ENCODE data around the gene LASP1. TPM values are rescaled to one million over a fixed set of nuclear protein-coding genes. Genes with fewer than 3 reads are reported as not detected.
A peak's percentile ranks its signal among the peaks of the same experiment; 100 is the strongest.

LASP1 gene
- total RNA-seq, 4 donors from 2014 or later, result 51.8 to 76.2 (median 63.9) TPM

DNA sequence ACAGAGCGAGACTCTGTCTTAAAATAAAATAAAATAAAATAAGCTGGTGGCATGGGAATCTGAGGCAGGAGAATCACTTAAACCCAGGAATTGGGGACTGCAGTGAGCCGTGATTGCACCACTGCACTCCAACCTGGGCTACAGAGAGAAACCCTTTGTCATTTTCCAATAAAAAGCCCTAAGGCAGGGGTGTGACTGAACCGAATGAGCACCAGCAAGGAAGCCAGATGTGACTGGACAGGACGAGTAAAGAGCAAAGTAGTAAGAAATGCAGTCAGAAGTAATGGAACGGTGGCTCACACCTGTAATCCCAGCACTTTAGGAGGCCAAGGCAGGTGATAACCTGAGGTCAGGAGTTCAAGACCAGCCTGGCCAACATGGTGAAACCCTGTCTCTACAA, 12.6 kb upstream of the LASP1 start:
- TF ChIP-seq, protein P1, sequence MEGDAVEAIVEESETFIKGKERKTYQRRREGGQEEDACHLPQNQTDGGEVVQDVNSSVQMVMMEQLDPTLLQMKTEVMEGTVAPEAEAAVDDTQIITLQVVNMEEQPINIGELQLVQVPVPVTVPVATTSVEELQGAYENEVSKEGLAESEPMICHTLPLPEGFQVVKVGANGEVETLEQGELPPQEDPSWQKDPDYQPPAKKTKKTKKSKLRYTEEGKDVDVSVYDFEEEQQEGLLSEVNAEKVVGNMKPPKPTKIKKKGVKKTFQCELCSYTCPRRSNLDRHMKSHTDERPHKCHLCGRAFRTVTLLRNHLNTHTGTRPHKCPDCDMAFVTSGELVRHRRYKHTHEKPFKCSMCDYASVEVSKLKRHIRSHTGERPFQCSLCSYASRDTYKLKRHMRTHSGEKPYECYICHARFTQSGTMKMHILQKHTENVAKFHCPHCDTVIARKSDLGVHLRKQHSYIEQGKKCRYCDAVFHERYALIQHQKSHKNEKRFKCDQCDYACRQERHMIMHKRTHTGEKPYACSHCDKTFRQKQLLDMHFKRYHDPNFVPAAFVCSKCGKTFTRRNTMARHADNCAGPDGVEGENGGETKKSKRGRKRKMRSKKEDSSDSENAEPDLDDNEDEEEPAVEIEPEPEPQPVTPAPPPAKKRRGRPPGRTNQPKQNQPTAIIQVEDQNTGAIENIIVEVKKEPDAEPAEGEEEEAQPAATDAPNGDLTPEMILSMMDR (IDR thresholded peaks at IDR 0.05), result no peak
- TF ChIP-seq POLR2A (IDR thresholded peaks at IDR 0.05), result no peak
- no peak overlapping the region for H3K4me3 ChIP-seq (ENCODE audit: low read depth, poor library complexity, severe bottlenecking)
- no peak for DNase-seq (ENCODE audit: low spot score in 2 of 2)
- intact Hi-C loops (cut with DNase I; ENCODE audit: low total_unique reads), result no loop called here
- WGBS, 2 donors, result 54 to 63% methylated on average over 5 of the region's 5 CpGs

DNA sequence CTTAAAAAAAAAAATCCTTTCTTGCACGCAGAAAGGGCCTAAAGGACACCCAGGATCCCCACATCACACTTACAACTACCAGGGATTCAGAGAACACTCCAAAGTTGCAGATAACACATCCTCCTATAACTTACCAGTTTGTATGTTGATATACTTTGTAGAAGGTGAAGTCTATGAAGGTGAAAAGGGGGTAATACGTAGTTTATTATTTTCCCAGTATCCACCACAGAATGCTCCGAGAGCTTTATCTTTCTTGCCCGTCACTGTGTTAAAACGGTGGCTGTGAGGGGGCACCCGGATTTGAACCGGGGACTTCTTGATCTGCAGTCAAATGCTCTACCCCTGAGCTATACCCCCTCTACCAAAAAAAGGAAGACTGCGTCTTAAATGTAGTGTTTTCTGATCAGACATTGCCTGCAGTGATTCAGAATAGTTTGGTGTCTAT, 8.4 kb upstream of the LASP1 start:
- no peak overlapping the region for H3K4me3 ChIP-seq (ENCODE audit: low read depth, poor library complexity, severe bottlenecking)
- intact Hi-C loops (cut with DNase I; ENCODE audit: low total_unique reads), result no loop called here

DNA sequence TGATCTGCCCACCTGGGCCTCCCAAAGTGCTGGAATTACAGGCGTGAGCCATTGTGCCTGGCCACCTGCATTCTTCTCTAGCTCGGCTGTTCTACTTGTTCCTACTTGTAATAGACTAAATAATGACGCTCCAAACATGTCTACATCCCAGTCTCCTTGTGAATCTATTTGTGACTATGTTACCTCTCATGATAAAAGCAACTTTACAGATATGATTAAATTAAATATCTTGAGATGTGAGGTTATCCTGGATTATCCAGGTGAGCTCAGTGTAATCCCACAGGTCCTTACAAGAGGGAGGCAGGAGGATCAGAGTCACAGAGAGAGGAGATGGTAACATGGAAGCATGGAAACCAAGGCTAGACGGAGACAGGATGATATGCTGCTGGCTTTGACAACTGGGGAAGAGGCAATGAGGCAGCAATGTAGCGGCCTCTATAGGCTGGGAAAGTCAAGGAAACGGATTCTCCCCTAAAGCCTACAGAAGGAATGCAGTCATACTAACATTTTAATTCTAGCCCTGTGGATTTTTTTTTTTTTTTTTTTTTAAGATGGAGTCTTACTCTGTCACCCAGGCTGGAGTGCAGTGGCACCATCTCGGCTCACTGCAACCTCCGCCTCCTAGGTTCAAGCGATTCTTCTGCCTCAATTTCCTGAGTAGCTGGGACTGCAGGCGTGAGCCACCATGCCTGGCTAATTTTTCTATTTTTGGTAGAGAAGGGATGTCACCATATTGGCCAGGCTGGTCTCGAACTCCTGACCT, 5.0 kb upstream of the LASP1 start:
- no peak for DNase-seq (ENCODE audit: low spot score in 2 of 2)
- no peak overlapping the region for H3K4me3 ChIP-seq (ENCODE audit: low read depth, poor library complexity, severe bottlenecking)
- TF ChIP-seq, protein P1 (IDR thresholded peaks at IDR 0.05), result no peak
- no peak for TF ChIP-seq POLR2A (IDR thresholded peaks at IDR 0.05)
- intact Hi-C loops (cut with DNase I; ENCODE audit: low total_unique reads), result no loop called here
- WGBS, 2 donors, result 59 to 74% methylated on average over 11 of the region's 11 CpGs

More for the DNA sequence above, 8.4 kb upstream of the LASP1 start:
- no peak for TF ChIP-seq POLR2A (IDR thresholded peaks at IDR 0.05)
- TF ChIP-seq, protein P1 (IDR thresholded peaks at IDR 0.05), result no peak
- WGBS, 2 donors, result 31 to 34% methylated on average over 8 of the region's 8 CpGs
- no peak for DNase-seq (ENCODE audit: low spot score in 2 of 2)

DNA sequence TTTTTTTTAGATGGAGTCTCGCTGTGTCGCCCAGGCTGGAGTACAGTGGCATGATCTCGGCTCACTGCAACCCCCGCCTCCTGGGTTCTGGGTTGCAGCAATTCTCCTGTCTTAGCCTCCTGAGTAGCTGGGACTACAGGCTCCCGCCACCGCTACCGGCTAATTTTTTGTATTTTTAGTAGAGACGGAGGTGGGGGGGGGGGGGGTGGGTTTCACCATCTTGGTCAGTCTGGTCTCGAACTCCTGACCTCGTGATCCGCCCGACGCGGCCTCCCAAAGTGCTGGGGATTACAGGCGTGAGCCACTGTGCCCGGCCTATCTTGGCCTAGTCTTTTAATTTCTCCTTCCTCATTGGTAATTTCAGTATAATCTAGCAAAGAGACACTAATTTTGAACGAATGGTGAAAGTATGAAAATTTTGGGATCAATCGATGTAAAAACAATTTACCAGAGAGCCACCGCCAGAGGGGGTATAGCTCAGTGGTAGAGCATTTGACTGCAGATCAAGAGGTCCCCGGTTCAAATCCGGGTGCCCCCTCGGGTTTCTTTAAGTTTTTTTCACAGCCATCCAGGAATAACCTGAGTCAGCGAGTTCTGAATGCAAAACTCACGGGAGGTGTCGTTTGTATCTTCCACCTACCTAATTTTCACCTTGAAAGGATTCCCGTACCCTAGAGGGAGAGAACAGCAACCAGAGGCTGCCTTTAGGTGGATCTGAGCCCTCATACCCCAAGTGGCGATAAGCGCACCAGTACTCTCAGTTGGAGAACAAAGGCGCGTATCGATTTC, 2.5 kb upstream of the LASP1 start:
- intact Hi-C loops (cut with DNase I; ENCODE audit: low total_unique reads), result no loop called here

DNA sequence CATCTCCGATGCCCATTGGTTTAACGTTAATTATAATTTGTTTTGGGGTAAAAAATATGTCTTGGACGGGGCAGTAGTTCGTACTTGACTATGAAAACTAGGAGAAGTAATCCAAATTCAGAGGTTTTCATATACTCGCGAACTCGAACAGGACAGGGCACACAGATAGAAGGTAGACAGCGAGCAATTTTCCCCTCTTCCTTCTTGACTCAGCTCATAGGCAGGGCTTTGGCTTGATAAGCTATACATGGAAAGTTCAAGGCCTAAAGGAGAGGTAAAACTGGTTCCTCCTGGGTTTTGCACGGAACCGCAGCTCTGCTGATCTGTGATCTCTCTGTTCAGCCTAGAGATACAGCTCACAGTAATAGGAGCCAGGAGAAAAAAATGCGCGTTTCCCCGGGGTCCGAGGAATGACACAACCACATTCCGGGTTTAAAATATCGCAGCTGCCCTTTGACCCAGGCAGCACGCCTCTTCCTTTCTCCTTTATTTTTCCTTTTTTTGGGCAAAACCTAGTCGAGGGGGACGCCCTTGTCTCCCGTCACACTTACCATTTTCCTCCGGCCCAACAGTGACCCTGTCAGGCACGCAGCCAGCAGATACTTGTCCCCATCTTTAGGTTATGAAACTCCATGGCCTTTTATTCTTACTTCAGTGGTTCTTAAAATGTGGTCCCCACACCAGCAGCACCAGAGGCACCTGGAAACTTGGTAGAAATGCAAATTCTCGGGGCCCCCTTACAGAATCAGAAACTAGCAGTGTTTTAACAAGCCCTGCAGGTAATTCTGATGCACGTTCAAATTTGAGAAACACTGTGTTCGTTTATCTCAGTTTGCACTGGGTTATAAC, 1.7 kb upstream of the LASP1 start:
- WGBS, 2 donors, result 22 to 24% methylated on average over 25 of the region's 25 CpGs
- TF ChIP-seq POLR2A (IDR thresholded peaks at IDR 0.05), result no peak
- no peak overlapping the region for H3K4me3 ChIP-seq (ENCODE audit: low read depth, poor library complexity, severe bottlenecking)
- DNase-seq (ENCODE audit: low spot score in 2 of 2), result peak in 1 of 2 donors; percentile 94
- intact Hi-C loops (cut with DNase I; ENCODE audit: low total_unique reads), result no loop called here

More for the DNA sequence above, 2.5 kb upstream of the LASP1 start:
- no peak for TF ChIP-seq POLR2A (IDR thresholded peaks at IDR 0.05)
- TF ChIP-seq, protein P1 (IDR thresholded peaks at IDR 0.05), result no peak
- no peak overlapping the region for H3K4me3 ChIP-seq (ENCODE audit: low read depth, poor library complexity, severe bottlenecking)
- peak; percentile 62 to 85 for DNase-seq (ENCODE audit: low spot score in 2 of 2)
- 31 to 42% methylated on average over 31 of the region's 31 CpGs for WGBS, 2 donors
